RKO (cell line): Measurements from ENCODE around the gene C2orf78.

Experiments used
- DNase-seq: peaks from one replicate; pipeline ENCODE4 v3.0.0-alpha.2; 2016; ENCODE audit warnings: low spot score

C2orf78 gene

GRCh38 chr2:73839653-73840411 is 55.8 kb downstream of the C2orf78 start:
- DNase-seq, result no peak

GRCh38 chr2:73841912-73842738 is 58.1 kb downstream of the C2orf78 start:
- no peak for DNase-seq

GRCh38 chr2:73842739-73843019 is 58.7 kb downstream of the C2orf78 start:
- DNase-seq, result no peak

- DNase-seq, result no peak
Observed at GRCh38 chr2:73844087-73844486, 60.1 kb downstream of the C2orf78 start.

GRCh38 chr2:73850009-73850408 is 66.0 kb downstream of the C2orf78 start:
- DNase-seq, result no peak

- peak; percentile 58 for DNase-seq
Observed at GRCh38 chr2:73851274-73851673, 67.3 kb downstream of the C2orf78 start.

- DNase-seq, result peak; percentile 91
Observed at GRCh38 chr2:73852020-73852419, 68.0 kb downstream of the C2orf78 start.

- no peak for DNase-seq
Observed at GRCh38 chr2:73855526-73855925, 71.5 kb downstream of the C2orf78 start.

- peak; percentile 58 for DNase-seq
Observed at GRCh38 chr2:73856214-73856613, 72.2 kb downstream of the C2orf78 start.

GRCh38 chr2:73859721-73860586 is 76.0 kb downstream of the C2orf78 start:
- DNase-seq, result peak; percentile 91

GRCh38 chr2:73862987-73863386 is 79.0 kb downstream of the C2orf78 start:
- DNase-seq, result no peak
